Gastrocnemius medialis (tissue), 4 donors: ENCODE results near the gene CYGB. TPM values are rescaled to one million over a fixed set of nuclear protein-coding genes. Genes with fewer than 3 reads are reported as not detected.
A peak's percentile ranks its signal among the peaks of the same experiment; 100 is the strongest.

Source experiments
- ATAC-seq, 2 donors: fragments of 150-250 bp; one replicate each; pipeline ENCODE4 v1.9.1; 2016
- DNase-seq, 2 donors: peaks; one replicate each; pipeline ENCODE4 v3.0.0-alpha.2; 2019
- H3K27ac ChIP-seq, 4 donors: fragments of 200-600 bp; sonication (generic); 1 replicate in 1 of 4; 2 replicates in 3 of 4; pipeline ENCODE4 v1.5.1; 2016 to 2018; ENCODE audit warnings: mild to moderate bottlenecking in 2 of 4, moderate library complexity in 1 of 4
- H3K27me3 ChIP-seq, 3 donors: fragments of 200-600 bp; sonication (generic) in 2 of 3; 1 replicate in 1 of 3; 2 replicates in 2 of 3; pipeline versions ENCODE4 v1.5.1 to v1.6.0; 2016 to 2019; ENCODE audit warnings: mild to moderate bottlenecking in 1 of 3, moderate library complexity in 1 of 3
- H3K36me3 ChIP-seq, 2 donors: fragments of 200-600 bp; sonication (generic) in 1 of 2; one replicate each; pipeline ENCODE4 v1.5.1; 2017 to 2018
- H3K4me1 ChIP-seq, 2 donors: fragments of 200-600 bp; sonication (generic) in 1 of 2; one replicate each; pipeline ENCODE4 v1.5.1; 2016 to 2017; ENCODE audit warnings: mild to moderate bottlenecking in 2 of 2
- H3K4me3 ChIP-seq, 4 donors: fragments of 200-600 bp; sonication (generic) in 3 of 4; 1 replicate in 1 of 4; 2 replicates in 3 of 4; pipeline ENCODE4 v1.5.1; 2016 to 2019; ENCODE audit warnings: mild to moderate bottlenecking in 2 of 4
- H3K9me3 ChIP-seq, 3 donors: fragments of 200-600 bp; sonication (generic) in 2 of 3; 1 replicate in 1 of 3; 2 replicates in 2 of 3; pipeline ENCODE4 v1.5.1; 2016 to 2019
- POLR2A ChIP-seq, 2 donors: fragments of 450-650 bp; IDR thresholded peaks; one replicate each; pipeline ENCODE4 v1.6.1; 2017; ENCODE audit warnings: antibody characterized with exemption in 2 of 2, mild to moderate bottlenecking in 2 of 2, moderate library complexity in 2 of 2
- in situ Hi-C, 4 donors: fragments of 200-750 bp; cut with MboI; loops; one replicate each; pipeline versions ENCODE4 v1.15.0 to v1.8.0; 2017; ENCODE audit warnings: low sequenced_read_pairs in 4 of 4
- intact Hi-C: fragments of 100-400 bp; cut with DNase I; formaldehyde crosslinking; loops from one replicate; pipeline ENCODE4 v1.15.1; 2023; ENCODE audit warnings: low total_unique reads
- total RNA-seq, 4 donors: library from RNA; depleted of rRNA; stranded (reverse); fragments of >200 nt; gene quantifications; one replicate each; pipeline versions ENCODE4 v1.1.0 to v1.2.3, GENCODE V29; 2016
- TF ChIP-seq, protein P1 (sequence below), 5 experiments: fragments of 450-650 bp in 3 of 5; fragments of 200-600 bp in 2 of 5; sonication (generic) in 2 of 5; IDR thresholded peaks in 4 of 5; conservative IDR thresholded peaks in 1 of 5; 1 replicate in 4 of 5; 2 replicates in 1 of 5; pipeline ENCODE4 v1.5.1; 2016 to 2019; ENCODE audit warnings: antibody characterized with exemption in 5 of 5, mild to moderate bottlenecking in 3 of 5, moderate library complexity in 3 of 5

The CYGB gene
- total RNA-seq, 4 donors from 2014 or later, result 8.1 to 19.7 (median 10.6) TPM

DNA sequence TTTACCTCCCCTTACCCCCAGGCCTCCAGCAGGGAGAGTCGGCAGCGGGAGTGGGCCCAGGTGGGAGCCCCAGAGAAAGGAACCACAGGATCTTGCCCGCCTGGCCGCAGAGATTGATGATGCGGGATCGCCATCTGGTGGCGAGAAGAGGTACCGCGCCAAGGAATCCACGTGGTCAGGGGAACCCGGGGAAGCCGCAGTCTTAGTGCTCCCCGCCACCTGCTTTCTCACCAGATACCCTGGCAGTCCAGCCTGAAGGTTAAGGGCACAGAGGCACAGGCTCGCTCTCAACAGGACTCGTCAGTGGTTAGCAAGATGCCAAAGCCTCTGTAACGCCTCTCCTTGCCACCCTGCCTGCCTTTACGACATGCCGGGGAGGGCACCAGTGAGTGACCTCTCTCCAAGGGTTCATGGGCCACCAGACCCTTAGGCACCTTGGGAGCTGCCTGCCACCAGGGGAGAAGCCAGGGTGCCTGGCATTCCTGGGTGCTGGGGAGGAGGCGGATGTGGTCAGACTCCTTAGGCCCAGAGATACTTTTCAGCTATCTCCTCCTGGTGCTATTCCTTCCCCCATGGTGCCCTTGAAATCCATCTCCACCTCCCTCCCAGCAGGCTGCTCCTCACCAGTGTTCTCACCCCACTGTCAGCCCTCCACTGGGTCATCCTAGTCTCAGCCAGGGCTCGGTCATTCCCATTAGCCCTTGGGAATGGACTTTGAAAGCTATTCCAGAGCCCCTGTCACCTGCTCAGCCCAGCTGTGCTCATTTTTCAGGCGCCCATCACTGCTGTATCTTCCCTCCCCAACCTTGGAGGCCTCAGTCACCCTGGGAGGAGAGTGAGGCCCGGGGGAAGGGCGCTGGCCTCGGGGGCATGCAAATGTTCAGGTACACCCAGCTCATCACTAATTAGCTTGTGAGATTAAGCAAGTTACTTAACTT lies 30.8 kb downstream of the CYGB start:
- Histone ChIP-seq H3K27ac (peak overlapping the region in 3 of 4 donors; percentile 40 to 72 (median 68)), H3K4me1 (peaks cover 3 to 11% of the 10 kb centered on the region in 2 donors), H3K36me3 (no peaks in the 10 kb centered on the region), H3K9me3 (no peaks in the 10 kb centered on the region), H3K4me3 (no peak overlapping the region), H3K27me3 (no peaks in the 10 kb centered on the region)
- DNase-seq (peak; percentile 63 to 77), ATAC-seq (peak; percentile 71 to 77)
- TF ChIP-seq, protein P1, sequence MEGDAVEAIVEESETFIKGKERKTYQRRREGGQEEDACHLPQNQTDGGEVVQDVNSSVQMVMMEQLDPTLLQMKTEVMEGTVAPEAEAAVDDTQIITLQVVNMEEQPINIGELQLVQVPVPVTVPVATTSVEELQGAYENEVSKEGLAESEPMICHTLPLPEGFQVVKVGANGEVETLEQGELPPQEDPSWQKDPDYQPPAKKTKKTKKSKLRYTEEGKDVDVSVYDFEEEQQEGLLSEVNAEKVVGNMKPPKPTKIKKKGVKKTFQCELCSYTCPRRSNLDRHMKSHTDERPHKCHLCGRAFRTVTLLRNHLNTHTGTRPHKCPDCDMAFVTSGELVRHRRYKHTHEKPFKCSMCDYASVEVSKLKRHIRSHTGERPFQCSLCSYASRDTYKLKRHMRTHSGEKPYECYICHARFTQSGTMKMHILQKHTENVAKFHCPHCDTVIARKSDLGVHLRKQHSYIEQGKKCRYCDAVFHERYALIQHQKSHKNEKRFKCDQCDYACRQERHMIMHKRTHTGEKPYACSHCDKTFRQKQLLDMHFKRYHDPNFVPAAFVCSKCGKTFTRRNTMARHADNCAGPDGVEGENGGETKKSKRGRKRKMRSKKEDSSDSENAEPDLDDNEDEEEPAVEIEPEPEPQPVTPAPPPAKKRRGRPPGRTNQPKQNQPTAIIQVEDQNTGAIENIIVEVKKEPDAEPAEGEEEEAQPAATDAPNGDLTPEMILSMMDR (IDR thresholded peaks at IDR 0.05 in 4 of 5, conservative IDR thresholded peaks at IDR 0.05 in 1 of 5), result peak; percentile 94 to 99 (median 96)
- TF ChIP-seq POLR2A (IDR thresholded peaks at IDR 0.05), result no peak
- in situ Hi-C loops, result loop anchor here (5.0 kb wide), 1 partner anchor 39 kb away; the partner anchor contains the start of gene AANAT (in 4 of the 4)
- intact Hi-C loops, result loop anchor here (1.0 to 5.0 kb wide), 3 partner anchors 40 to 204 kb away; no protein-coding TSS in a partner anchor

DNA sequence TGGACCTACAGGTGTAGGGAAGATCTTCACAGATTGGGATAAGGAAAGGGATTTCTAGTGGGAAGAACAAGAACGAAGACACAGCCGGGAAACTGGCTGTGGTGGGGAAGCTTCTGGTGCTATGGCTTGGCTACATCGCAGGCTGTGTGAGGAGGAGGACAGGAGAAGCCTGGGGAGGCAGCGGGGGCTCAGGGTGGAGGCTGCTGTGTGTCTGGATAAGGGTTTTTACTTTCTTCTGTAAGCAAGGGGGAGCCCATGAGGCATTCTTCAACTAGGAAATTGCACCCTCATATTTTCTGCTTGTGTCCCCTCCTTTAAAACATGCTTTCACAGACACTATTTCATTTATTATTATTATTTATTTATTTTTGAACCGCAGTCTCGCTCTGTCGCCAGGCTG lies 33.4 kb downstream of the CYGB start:
- no peaks in the 10 kb centered on the region for H3K9me3 ChIP-seq
- TF ChIP-seq POLR2A (IDR thresholded peaks at IDR 0.05), result no peak
- TF ChIP-seq, protein P1 (IDR thresholded peaks at IDR 0.05 in 4 of 5, conservative IDR thresholded peaks at IDR 0.05 in 1 of 5), result no peak
- ATAC-seq (no peak), DNase-seq (no peak)
- H3K27me3 ChIP-seq, result no peaks in the 10 kb centered on the region
- intact Hi-C loops (no loop called here), in situ Hi-C loops (no loop called here)
- H3K36me3 ChIP-seq, result no peaks in the 10 kb centered on the region
- no peak overlapping the region for H3K27ac ChIP-seq
- H3K4me1 ChIP-seq, result peaks cover 21 to 24% of the 10 kb centered on the region in 2 donors
- no peak overlapping the region for H3K4me3 ChIP-seq

DNA sequence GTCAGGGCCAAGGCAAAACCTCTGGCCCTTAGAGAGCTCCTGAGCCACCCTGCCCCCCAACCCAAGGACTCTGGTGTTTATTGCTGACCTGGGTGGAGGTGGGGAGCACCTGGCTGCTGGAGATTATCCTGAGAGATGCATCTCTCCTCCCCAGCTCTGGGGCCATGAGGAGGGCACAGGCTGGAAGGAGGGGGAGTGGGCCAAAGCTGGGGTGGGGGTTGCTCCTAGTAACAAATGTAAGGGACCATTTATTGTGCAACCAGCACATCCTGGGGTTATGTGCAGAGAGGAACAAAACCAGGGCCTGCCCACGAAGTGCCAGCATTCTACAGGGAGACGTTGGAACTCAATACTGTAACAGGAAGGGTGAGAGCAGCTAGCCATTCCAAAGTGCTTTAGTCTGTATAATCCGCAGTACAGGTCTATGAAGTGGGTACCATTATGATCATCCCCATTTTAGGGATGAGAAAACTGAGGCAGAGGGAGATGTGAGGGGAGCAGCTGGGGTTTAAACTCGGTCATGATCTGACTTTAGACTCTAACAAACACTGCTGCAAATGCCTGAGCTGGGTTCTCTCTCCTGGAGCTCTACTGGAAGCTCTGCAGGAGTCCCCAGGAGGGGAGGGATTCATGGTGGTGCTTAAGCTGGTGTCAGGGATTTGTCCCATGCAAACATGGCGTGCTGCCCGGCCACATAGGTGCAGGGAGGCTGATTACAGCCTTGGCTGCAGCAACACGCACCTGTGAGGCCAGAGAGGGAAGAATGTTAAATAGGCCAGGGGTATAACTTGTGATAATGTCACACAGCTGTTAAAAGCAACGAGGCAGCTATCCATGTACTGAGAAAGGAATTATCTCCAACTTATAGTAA lies 34.9 kb downstream of the CYGB start:
- H3K36me3 ChIP-seq, result no peaks in the 10 kb centered on the region
- H3K27me3 ChIP-seq, result no peaks in the 10 kb centered on the region
- in situ Hi-C loops, result no loop called here
- DNase-seq (no peak), ATAC-seq (no peak)
- intact Hi-C loops, result no loop called here
- H3K4me3 ChIP-seq, result no peak overlapping the region
- TF ChIP-seq, protein P1 (IDR thresholded peaks at IDR 0.05 in 4 of 5, conservative IDR thresholded peaks at IDR 0.05 in 1 of 5), result no peak
- no peak for TF ChIP-seq POLR2A (IDR thresholded peaks at IDR 0.05)
- H3K9me3 ChIP-seq, result no peaks in the 10 kb centered on the region
- H3K4me1 ChIP-seq, result peaks cover 37 to 39% of the 10 kb centered on the region in 2 donors
- peak overlapping the region in 2 of 4 donors; percentile 90 to 94 for H3K27ac ChIP-seq

DNA sequence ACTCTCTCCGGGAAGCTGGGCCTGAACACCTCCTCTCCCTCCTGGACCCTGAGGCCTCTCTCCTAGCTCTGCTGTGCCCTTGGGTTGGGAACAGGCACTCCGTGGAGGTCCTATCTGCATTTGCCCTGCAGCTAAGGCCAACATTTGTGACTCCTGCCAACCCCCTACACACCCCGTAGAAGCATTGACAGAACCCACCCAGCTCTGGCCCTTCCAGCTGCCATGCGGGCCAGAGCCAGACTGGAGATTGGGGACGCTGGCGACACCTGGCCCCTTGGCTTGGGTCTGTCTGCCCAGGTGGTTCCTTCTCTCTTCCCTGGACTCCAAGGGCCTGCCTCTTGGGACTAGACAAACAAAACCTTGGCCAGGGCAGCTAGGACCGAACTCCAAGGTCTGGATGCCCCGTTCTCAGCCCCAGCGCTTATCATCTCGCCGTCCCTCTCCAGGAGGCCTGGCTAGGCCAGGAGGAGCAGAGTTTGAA lies 35.6 kb downstream of the CYGB start:
- peak overlapping the region; percentile 39 to 74 (median 60) for H3K4me3 ChIP-seq
- intact Hi-C loops, result no loop called here
- ATAC-seq, result no peak
- H3K9me3 ChIP-seq, result no peaks in the 10 kb centered on the region
- peak overlapping the region; percentile 90 to 94 (median 92) for H3K27ac ChIP-seq
- H3K36me3 ChIP-seq, result no peaks in the 10 kb centered on the region
- no peak for DNase-seq
- peaks cover 44 to 46% of the 10 kb centered on the region in 2 donors for H3K4me1 ChIP-seq
- no peaks in the 10 kb centered on the region for H3K27me3 ChIP-seq
- in situ Hi-C loops, result no loop called here
- no peak for TF ChIP-seq POLR2A (IDR thresholded peaks at IDR 0.05)
- TF ChIP-seq, protein P1 (IDR thresholded peaks at IDR 0.05 in 4 of 5, conservative IDR thresholded peaks at IDR 0.05 in 1 of 5), result no peak
